GM18511 (cell line): ENCODE measurements around the gene SYNGR2.
"Not testable (repeated sequence)": the region's sequence is repeated elsewhere in the genome, so short reads cannot be mapped to it uniquely, and the experiment has no call there.

Experiments used
- ATAC-seq: cut with Tn5 transposase; IDR thresholded peaks from one replicate; pipeline ENCODE4 v1.9.1; 2021; ENCODE audit warnings: mild to moderate bottlenecking, moderate library complexity; ENCODE audit not compliant: unreplicated experiment

Gene SYNGR2

GRCh38 chr17:78129351-78130089, 38.9 kb upstream of the SYNGR2 start:
- no peak for ATAC-seq

GRCh38 chr17:78130090-78130436, 38.3 kb upstream of the SYNGR2 start:
- ATAC-seq, result no peak

- ATAC-seq, result peak; percentile 35
Observed at GRCh38 chr17:78130437-78131101, 37.8 kb upstream of the SYNGR2 start, which contains the start of gene TMC8. Gene TMC8, plus strand, starts transcription at chr17:78130771. Its CDS starts 818 bp downstream, at chr17:78131589.

- ATAC-seq, result no peak
Observed at GRCh38 chr17:78131172-78132083, 37.0 kb upstream of the SYNGR2 start.

- ATAC-seq, result peak; percentile 27
Observed at GRCh38 chr17:78132084-78132676, 36.2 kb upstream of the SYNGR2 start.

- ATAC-seq, result no peak
Observed at GRCh38 chr17:78132767-78133178, 35.6 kb upstream of the SYNGR2 start.

- ATAC-seq, result no peak
Observed at GRCh38 chr17:78133179-78133951, 35.0 kb upstream of the SYNGR2 start.

- no peak for ATAC-seq
Observed at GRCh38 chr17:78133971-78134898, 34.1 kb upstream of the SYNGR2 start.

GRCh38 chr17:78134899-78135385, 33.4 kb upstream of the SYNGR2 start:
- ATAC-seq, result no peak

GRCh38 chr17:78135858-78136500, 32.4 kb upstream of the SYNGR2 start:
- no peak for ATAC-seq

GRCh38 chr17:78137392-78138203, 30.8 kb upstream of the SYNGR2 start:
- no peak for ATAC-seq

GRCh38 chr17:78138204-78139060, 29.9 kb upstream of the SYNGR2 start:
- ATAC-seq, result no peak

GRCh38 chr17:78139861-78140168, 28.6 kb upstream of the SYNGR2 start:
- ATAC-seq, result not testable (repeated sequence)

- peak; percentile 78 for ATAC-seq
Observed at GRCh38 chr17:78140169-78141051, 28.0 kb upstream of the SYNGR2 start.

- ATAC-seq, result no peak
Observed at GRCh38 chr17:78141437-78142118, 26.8 kb upstream of the SYNGR2 start.
